ENCODE measurements around the gene TUSC7.

The TUSC7 gene

GRCh38 chr3:116709479-116709878 is at the start of gene TUSC7:
TUSC7 (plus strand) TSS chr3:116709779.
- FAIRE-seq (no peak), DNase-seq (ENCODE audit: extremely low spot score, insufficient read length, low read depth) (no peak)

DNA sequence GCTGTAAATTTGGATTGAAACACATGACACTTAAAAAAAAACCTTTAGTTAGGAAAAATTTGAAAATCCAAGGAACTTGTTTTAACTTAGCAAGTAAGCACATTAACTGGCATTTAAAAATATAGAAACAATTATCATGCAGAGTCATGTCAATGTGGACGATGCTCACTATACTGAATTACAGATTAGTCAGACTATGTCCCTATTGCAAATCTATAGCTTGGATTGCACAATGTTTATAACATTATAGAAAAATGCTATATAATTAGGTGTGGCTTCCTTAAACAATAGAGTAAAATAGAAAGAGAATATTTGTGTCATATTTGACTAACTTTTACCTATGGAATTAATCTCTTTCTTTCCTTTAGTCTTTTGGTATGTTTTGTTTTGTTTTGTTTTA is 48.4 kb upstream of the TUSC7 start:
- FAIRE-seq (no peak), DNase-seq (ENCODE audit: extremely low spot score, insufficient read length, low read depth) (no peak)

DNA sequence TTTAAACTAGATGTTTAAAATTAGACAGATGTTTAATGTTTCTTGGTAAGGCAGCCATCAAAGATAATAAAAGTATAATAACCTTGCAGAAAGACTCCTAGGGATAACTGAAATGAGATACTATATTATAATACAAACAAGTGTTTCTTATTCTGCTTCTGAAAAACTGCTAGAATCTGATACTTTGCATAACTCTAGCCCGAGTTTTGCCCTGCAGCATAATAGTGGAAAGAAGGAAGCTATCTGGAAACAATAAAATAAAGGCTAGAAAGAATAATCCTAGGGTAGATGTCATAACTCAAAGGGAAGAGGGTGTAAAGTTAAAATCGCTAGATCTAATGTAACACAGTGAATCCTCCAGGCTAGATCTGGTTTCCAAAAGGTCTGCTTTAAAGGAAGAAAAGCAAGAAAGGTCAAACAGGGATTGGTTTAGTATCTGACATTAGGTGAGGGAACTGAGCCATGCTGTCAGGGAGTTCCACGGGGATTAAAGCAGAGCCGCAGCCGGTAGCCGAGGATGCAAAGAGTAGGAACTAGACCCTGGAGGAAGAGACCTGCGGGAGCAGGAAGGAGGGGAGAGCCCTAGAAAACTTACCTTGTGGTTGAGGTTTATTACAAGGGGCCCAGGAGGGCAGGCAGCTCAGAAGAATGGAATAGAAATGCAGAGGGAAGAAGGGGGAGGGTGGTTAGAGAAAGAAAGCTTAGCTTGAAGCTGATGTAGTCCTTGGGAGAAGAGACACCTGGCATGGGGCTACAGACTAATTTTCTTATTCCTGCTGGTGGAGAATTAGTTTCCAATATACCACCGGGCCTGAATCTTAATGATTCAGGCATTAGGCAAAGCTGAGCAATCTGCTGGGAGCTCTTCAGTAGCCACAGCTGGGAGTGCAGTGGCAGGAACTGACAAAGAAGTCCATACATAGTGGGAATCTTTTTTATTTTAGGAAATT is 46.1 kb upstream of the TUSC7 start:
- DNase-seq (ENCODE audit: extremely low spot score, insufficient read length, low read depth), result no peak
- no peak for FAIRE-seq

DNA sequence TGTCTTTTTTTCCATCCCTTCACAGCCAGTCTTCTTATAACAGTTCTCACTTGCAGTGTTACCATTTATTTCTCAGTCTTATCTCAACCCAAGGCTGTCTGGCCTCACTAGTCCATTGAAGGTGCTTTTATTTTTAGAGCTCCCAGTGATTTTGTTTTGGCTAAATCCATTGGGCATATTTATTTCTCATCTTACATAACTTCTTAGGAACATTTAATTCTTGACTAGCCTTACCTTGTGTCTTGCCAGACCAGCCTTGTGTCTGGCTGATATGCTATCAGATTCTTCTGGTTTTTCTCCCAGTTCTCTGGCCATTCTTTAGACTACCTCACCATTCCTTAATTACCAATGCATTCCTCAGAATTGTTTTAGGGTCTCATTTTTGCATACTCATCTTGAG is 42.3 kb upstream of the TUSC7 start:
- FAIRE-seq, result no peak
- DNase-seq (ENCODE audit: extremely low spot score, insufficient read length, low read depth), result no peak

- no peak for FAIRE-seq
Measured at GRCh38 chr3:116667791-116668190, 41.8 kb upstream of the TUSC7 start.

GRCh38 chr3:116669576-116669975 is 40.0 kb upstream of the TUSC7 start:
- FAIRE-seq (no peak), DNase-seq (ENCODE audit: extremely low spot score, insufficient read length, low read depth) (no peak)

More at GRCh38 chr3:116667791-116668190, 41.8 kb upstream of the TUSC7 start:
- no peak for DNase-seq (ENCODE audit: extremely low spot score, insufficient read length, low read depth)

GRCh38 chr3:116671151-116671550 is 38.4 kb upstream of the TUSC7 start:
- DNase-seq (ENCODE audit: extremely low spot score, insufficient read length, low read depth) (no peak), FAIRE-seq (no peak)

GRCh38 chr3:116678853-116679252 is 30.7 kb upstream of the TUSC7 start:
- DNase-seq (ENCODE audit: extremely low spot score, insufficient read length, low read depth), result no peak
- no peak for FAIRE-seq

GRCh38 chr3:116691041-116691440 is 18.5 kb upstream of the TUSC7 start:
- FAIRE-seq (no peak), DNase-seq (ENCODE audit: extremely low spot score, insufficient read length, low read depth) (no peak)

GRCh38 chr3:116701070-116701469 is 8.5 kb upstream of the TUSC7 start:
- DNase-seq (ENCODE audit: extremely low spot score, insufficient read length, low read depth) (no peak), FAIRE-seq (no peak)

DNA sequence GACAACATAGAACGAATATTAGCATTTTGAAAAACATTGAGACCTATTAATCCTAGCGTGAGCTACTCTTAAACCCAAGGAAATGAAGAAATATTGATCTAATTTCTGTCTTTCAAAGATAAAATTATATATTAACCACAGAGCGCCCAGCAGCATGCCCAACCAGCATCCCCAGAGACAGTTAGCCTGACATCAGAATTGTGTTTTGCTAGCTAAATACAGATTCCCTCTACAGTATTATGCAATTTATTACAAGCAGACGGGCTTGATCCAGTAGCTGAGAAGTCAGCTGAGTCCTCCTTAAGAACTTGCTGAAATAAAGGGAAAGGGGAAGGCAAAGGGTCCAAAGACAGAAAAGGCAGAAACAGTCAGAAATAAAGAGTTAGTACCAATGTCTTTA is 7.2 kb upstream of the TUSC7 start:
- FAIRE-seq, result no peak

GRCh38 chr3:116707531-116707930 is 2.0 kb upstream of the TUSC7 start:
- DNase-seq (ENCODE audit: extremely low spot score, insufficient read length, low read depth) (no peak), FAIRE-seq (no peak)

More for the DNA sequence above, 7.2 kb upstream of the TUSC7 start:
- no peak for DNase-seq (ENCODE audit: extremely low spot score, insufficient read length, low read depth)

DNA sequence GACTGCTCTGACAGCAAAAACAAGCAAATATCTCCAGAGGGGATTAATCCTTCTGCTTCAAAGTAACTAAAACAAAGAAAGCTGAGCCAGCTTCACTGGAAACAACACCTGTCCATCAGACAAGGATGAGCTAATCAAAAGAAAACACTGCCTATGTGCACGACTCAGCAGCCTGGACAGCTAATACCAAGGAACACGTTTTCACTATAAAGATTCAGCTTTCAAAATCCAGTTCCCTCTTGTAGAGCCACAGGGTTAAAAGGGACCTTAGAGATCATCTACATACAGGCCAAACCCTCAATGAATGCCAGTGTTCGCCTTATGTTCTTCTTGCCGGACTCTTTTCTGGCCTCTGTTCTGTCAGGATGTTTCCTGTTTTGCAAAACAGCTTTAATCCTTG is 6.9 kb downstream of the TUSC7 start:
- FAIRE-seq (no peak), DNase-seq (ENCODE audit: extremely low spot score, insufficient read length, low read depth) (no peak)

DNA sequence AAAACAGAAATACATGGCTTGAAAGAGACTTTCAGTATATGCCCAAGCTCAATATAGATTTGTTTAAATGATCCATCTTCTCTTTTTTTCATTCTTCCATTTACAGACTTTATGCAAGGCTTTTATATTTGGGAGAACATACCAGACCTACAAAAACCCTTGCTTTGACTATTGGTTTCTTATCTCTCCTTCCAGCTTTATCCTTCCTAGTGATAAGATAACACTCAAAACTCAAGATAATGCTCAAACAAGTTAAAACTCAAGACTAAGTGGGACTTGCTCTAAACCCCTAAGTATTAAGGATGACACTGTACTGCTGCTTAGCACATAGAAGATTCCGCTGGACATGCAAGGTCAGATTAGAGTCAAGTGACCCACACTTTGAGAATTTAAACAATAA is 8.0 kb downstream of the TUSC7 start:
- DNase-seq (ENCODE audit: extremely low spot score, insufficient read length, low read depth), result no peak
- FAIRE-seq, result no peak

DNA sequence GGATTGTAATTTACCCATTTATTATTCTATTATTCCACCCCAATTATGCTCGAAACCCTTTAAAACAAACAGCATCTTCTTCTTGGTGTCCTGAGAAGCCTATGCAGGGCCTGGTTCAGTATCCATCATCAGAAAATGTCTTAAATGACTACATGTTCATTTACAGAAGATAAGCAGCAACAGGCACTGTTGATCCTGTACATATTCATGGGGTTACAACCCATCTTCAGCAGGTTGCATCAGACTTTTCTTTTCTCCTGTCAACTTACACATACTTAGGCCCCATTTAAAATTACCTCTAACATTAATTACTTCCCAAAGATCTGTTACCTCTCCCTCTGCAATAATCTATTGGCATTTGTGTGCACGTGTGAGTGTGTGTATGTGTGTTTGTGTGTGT is 18.9 kb downstream of the TUSC7 start:
- FAIRE-seq, result no peak
- DNase-seq (ENCODE audit: extremely low spot score, insufficient read length, low read depth), result no peak

DNA sequence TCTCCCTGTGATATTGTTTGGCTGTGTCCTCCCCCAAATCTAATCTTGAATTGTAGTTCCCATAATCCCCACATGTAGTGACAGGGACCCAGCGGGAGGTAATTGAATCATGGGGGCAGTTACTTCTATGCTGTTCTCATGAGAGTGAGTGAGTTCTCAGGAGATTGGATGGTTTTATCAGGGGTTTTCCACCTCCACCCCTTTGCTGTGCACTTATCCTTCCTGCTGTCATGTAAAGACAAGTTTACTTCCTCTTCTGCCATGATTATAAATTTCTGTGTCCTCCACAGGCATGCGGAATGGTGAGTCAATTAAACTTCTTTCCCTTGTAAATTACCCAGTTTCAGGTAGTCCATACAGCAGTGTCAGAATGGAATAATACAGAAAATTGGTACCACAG is 24.7 kb downstream of the TUSC7 start:
- no peak for FAIRE-seq
- no peak for DNase-seq (ENCODE audit: extremely low spot score, insufficient read length, low read depth)

DNA sequence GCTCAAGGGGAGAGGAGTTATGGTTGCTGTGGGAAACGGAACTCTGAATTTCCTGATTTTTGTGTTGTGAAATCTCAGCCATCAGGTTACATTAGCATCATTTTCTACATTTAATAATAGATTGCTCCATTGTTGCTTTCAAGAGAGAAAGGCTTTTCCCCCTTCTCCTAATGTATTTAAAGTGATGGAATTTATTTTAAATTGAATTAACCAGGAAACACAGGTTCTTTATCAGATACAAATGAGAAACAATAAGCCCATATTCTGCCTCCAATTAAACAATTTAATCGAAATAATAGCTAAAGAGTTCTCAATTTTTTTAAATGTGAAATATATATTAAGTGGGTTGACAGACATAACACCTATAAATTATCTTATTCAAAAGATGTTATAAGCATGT is 30.1 kb downstream of the TUSC7 start:
- DNase-seq (ENCODE audit: extremely low spot score, insufficient read length, low read depth) (no peak), FAIRE-seq (no peak)

- FAIRE-seq (no peak), DNase-seq (ENCODE audit: extremely low spot score, insufficient read length, low read depth) (no peak)
Measured at GRCh38 chr3:116740293-116740692, 30.7 kb downstream of the TUSC7 start.

- FAIRE-seq (no peak), DNase-seq (ENCODE audit: extremely low spot score, insufficient read length, low read depth) (no peak)
Measured at GRCh38 chr3:116741467-116741866, 31.9 kb downstream of the TUSC7 start.

DNA sequence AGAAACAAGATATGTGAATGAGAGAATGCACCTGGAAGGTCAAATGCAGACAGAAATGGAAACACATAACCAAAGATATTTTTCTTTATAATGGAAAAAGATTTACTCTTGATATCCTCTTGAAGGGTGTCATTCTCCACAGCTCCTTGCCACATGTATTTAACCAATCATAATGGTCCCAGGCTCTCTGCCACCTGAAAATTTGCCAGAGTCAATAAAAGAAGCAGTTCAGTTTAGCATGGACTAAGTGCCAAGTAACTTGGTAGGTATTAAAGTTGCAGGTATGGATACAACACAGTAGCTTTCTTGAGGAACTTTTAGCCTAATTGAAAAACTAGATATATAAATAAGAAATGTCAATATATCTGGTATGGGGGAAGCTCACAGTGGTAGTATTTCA is 33.5 kb downstream of the TUSC7 start:
- FAIRE-seq (no peak), DNase-seq (ENCODE audit: extremely low spot score, insufficient read length, low read depth) (no peak)

DNA sequence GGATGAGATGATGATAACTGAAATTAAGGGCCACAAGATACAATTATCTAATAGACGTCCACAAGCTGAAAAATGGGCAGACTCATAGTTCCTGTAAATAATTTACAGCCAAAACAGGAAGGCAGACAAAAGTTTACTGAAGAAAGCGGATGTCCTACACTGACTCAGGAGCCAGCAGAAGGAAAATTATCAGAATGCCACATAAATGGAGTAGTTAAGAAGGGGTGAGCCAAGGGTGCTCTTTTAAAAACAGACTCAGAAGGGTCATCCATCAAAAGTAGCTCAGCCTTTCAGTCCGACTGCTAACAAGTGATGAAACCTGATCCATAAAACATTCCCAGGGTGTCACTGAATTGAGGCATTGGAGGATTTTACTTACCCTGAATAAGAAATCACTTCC is 39.8 kb downstream of the TUSC7 start:
- DNase-seq (ENCODE audit: extremely low spot score, insufficient read length, low read depth), result no peak
- FAIRE-seq, result no peak

GRCh38 chr3:116757315-116757714 is 47.7 kb downstream of the TUSC7 start:
- DNase-seq (ENCODE audit: extremely low spot score, insufficient read length, low read depth) (no peak), FAIRE-seq (no peak)
